ENCODE measurements around the gene MMP11. TPM values are rescaled to one million over a fixed set of nuclear protein-coding genes. Genes with fewer than 3 reads are reported as not detected.

Gene MMP11
- total and polyA plus RNA-seq, 2 experiments from 2014 or later, result 25.2 to 36.2 TPM

DNA sequence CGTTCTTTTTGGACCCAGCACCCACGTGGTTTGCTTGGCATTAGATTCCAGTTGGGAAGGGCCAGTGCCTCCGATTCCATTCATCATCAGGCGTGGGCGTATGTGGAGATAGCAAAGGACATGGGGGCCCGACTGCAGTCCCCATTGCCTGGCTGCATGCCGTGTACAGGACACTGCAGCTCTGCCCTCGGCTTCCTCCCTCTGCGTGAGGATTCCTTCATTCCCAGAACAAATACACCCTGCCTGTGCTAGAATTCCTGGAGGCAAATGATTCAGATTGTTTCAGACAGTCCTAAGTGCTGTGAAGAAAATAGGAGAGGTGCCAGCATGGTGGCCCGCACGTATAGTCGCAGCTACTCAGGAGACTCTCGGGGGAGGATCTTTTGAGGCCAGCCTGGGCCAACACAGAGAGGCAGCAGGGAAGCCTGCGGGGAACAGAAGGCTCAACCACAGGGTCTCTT lies 50.7 kb downstream of the MMP11 start:
- 95% methylated on average over 14 of the region's 14 CpGs for WGBS (ENCODE audit: low lambda C conversion rate, missing lambda C conversion rate)
- no peak for DNase-seq (ENCODE audit: low spot score)
- Histone ChIP-seq H3K4me3 (no peak overlapping the region), H3K4me2 (no peak overlapping the region), H3K4me1 (ENCODE audit: insufficient read depth) (no peaks in the 10 kb centered on the region), H3K9me2 (replicated peaks; ENCODE audit: insufficient read depth) (no peaks in the 10 kb centered on the region), H4K20me1 (ENCODE audit: insufficient read depth, poor library complexity, severe bottlenecking) (no peaks in the 10 kb centered on the region), H3K36me3 (replicated peaks; ENCODE audit: insufficient read depth, low read depth) (no peaks in the 10 kb centered on the region), H3K9me3 (ENCODE audit: low read depth) (no peaks in the 10 kb centered on the region), H2AFZ (no peak overlapping the region), H3K27ac (no peak overlapping the region), H3K27me3 (no peaks in the 10 kb centered on the region), H3K79me2 (no peaks in the 10 kb centered on the region)
- TF ChIP-seq EZH2phosphoT487 (IDR thresholded peaks at IDR 0.05; ENCODE audit: low read depth, severe bottlenecking, unreplicated experiment), result no peak
- no peak for TF ChIP-seq EZH2 (IDR thresholded peaks at IDR 0.05; ENCODE audit: borderline replicate concordance)
- TF ChIP-seq CTCF (IDR thresholded peaks at IDR 0.05; ENCODE audit: poor library complexity), result no peak

- no peak for TF ChIP-seq EZH2phosphoT487 (IDR thresholded peaks at IDR 0.05; ENCODE audit: low read depth, severe bottlenecking, unreplicated experiment)
- TF ChIP-seq CTCF (IDR thresholded peaks at IDR 0.05; ENCODE audit: poor library complexity), result no peak
- TF ChIP-seq EZH2 (IDR thresholded peaks at IDR 0.05; ENCODE audit: borderline replicate concordance), result no peak
- no peaks in the 10 kb centered on the region for H4K20me1 ChIP-seq (ENCODE audit: insufficient read depth, poor library complexity, severe bottlenecking)
- H3K9me2 ChIP-seq (replicated peaks; ENCODE audit: insufficient read depth), result no peaks in the 10 kb centered on the region
- H3K4me3 ChIP-seq, result no peak overlapping the region
- WGBS (ENCODE audit: low lambda C conversion rate, missing lambda C conversion rate), result 94% methylated on average over 11 of the region's 13 CpGs
- no peaks in the 10 kb centered on the region for H3K27me3 ChIP-seq
- no peaks in the 10 kb centered on the region for H3K4me1 ChIP-seq (ENCODE audit: insufficient read depth)
- no peak overlapping the region for H3K4me2 ChIP-seq
- no peaks in the 10 kb centered on the region for H3K79me2 ChIP-seq
- H3K36me3 ChIP-seq (replicated peaks; ENCODE audit: insufficient read depth, low read depth), result no peaks in the 10 kb centered on the region
- DNase-seq (ENCODE audit: low spot score), result no peak
- H3K27ac ChIP-seq, result no peak overlapping the region
- H3K9me3 ChIP-seq (ENCODE audit: low read depth), result no peaks in the 10 kb centered on the region
- H2AFZ ChIP-seq, result no peak overlapping the region
Measured at GRCh38 chr22:23824476-23825245, 52.0 kb downstream of the MMP11 start.

GRCh38 chr22:23825246-23825905 lies 52.7 kb downstream of the MMP11 start:
- TF ChIP-seq EZH2phosphoT487 (IDR thresholded peaks at IDR 0.05; ENCODE audit: low read depth, severe bottlenecking, unreplicated experiment), result no peak
- no peak for TF ChIP-seq CTCF (IDR thresholded peaks at IDR 0.05; ENCODE audit: poor library complexity)
- TF ChIP-seq EZH2 (IDR thresholded peaks at IDR 0.05; ENCODE audit: borderline replicate concordance), result no peak
- WGBS (ENCODE audit: low lambda C conversion rate, missing lambda C conversion rate), result 98% methylated on average over 12 of the region's 12 CpGs
- H3K36me3 ChIP-seq (replicated peaks; ENCODE audit: insufficient read depth, low read depth), result no peaks in the 10 kb centered on the region

More at GRCh38 chr22:23825246-23825905, 52.7 kb downstream of the MMP11 start:
- no peak overlapping the region for H3K4me2 ChIP-seq
- DNase-seq (ENCODE audit: low spot score), result no peak
- H3K79me2 ChIP-seq, result peaks cover 2% of the 10 kb centered on the region
- H3K27me3 ChIP-seq, result no peaks in the 10 kb centered on the region
- no peak overlapping the region for H3K27ac ChIP-seq
- no peak overlapping the region for H2AFZ ChIP-seq
- H3K4me3 ChIP-seq, result no peak overlapping the region
- no peaks in the 10 kb centered on the region for H4K20me1 ChIP-seq (ENCODE audit: insufficient read depth, poor library complexity, severe bottlenecking)
- H3K4me1 ChIP-seq (ENCODE audit: insufficient read depth), result no peaks in the 10 kb centered on the region
- no peaks in the 10 kb centered on the region for H3K9me2 ChIP-seq (replicated peaks; ENCODE audit: insufficient read depth)
- H3K9me3 ChIP-seq (ENCODE audit: low read depth), result no peaks in the 10 kb centered on the region
